RWPE2 (cell line): ENCODE measurements around the gene TEX261.

Source experiments
- ATAC-seq: fragments of 200-7000 bp; cut with Tn5 transposase; 3 replicates; pipeline ENCODE4 v1.9.1; 2021; ENCODE audit warnings: low read depth
- DNase-seq: peaks from one replicate; pipeline ENCODE4 v3.0.0-alpha.2; 2020; ENCODE audit warnings: low spot score
- H3K27ac ChIP-seq: fragments of 450-650 bp; 2 replicates; pipeline ENCODE4 v1.5.1; 2017; ENCODE audit warnings: mild to moderate bottlenecking; ENCODE audit not compliant: poor library complexity, severe bottlenecking
- H3K27me3 ChIP-seq: fragments of 250-450 bp; sonication (Bioruptor Pico); 2 replicates; pipeline ENCODE4 v1.5.1; 2021; ENCODE audit warnings: mild to moderate bottlenecking, moderate library complexity; ENCODE audit not compliant: insufficient read depth, poor library complexity, severe bottlenecking
- H3K36me3 ChIP-seq: fragments of 250-450 bp; sonication (Bioruptor Pico); 2 replicates; pipeline ENCODE4 v1.5.1; 2020; ENCODE audit warnings: low read depth, mild to moderate bottlenecking, moderate library complexity
- H3K4me1 ChIP-seq: fragments of 250-450 bp; sonication (Bioruptor Pico); 2 replicates; pipeline ENCODE4 v1.5.1; 2021; ENCODE audit warnings: mild to moderate bottlenecking, moderate library complexity; ENCODE audit not compliant: insufficient read depth, poor library complexity, severe bottlenecking
- H3K4me3 ChIP-seq: fragments of 250-450 bp; sonication (Bioruptor Pico); 2 replicates; pipeline ENCODE4 v1.5.1; 2021; ENCODE audit warnings: mild to moderate bottlenecking, moderate library complexity; ENCODE audit not compliant: severe bottlenecking
- H3K9me3 ChIP-seq: fragments of 250-450 bp; sonication (Bioruptor Pico); 2 replicates; pipeline ENCODE4 v1.5.1; 2021; ENCODE audit warnings: mild to moderate bottlenecking, moderate library complexity; ENCODE audit not compliant: severe bottlenecking
- CTCF ChIP-seq: fragments of 450-650 bp; IDR thresholded peaks from one replicate; pipeline ENCODE4 v1.5.1; 2017; ENCODE audit warnings: mild to moderate bottlenecking, moderate library complexity; ENCODE audit not compliant: poor library complexity, severe bottlenecking

The TEX261 gene

DNA sequence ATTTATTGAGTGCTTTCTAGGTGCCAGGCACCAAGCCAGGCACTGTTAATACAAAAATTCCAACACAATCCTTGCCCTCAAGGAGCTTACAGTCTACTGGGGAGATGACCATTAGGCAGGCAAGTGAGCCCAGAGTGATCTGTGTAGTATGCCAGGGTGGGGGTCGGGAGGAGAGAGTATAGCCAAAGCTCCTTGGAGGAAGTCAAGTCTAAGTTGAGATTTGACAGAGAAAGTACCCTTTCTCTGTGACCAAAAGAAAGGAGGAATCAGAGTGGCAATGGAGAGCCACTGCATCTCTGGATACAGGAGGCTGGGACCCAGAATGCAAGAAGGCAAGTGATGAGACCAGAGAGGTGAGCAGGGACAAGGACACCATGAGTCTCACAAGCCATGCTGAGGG lies 8.7 kb downstream of the TEX261 start:
- Histone ChIP-seq H3K27ac (no peak overlapping the region), H3K27me3 (no peaks in the 10 kb centered on the region), H3K36me3 (peaks cover 36% of the 10 kb centered on the region), H3K4me1 (no peaks in the 10 kb centered on the region), H3K9me3 (no peaks in the 10 kb centered on the region), H3K4me3 (no peak overlapping the region)
- no peak for ATAC-seq
- TF ChIP-seq CTCF, result no peak
- no peak for DNase-seq

GRCh38 chr2:70985283-70985688 lies 9.4 kb downstream of the TEX261 start:
- no peak for ATAC-seq
- H3K36me3 ChIP-seq, result peaks cover 30% of the 10 kb centered on the region

DNA sequence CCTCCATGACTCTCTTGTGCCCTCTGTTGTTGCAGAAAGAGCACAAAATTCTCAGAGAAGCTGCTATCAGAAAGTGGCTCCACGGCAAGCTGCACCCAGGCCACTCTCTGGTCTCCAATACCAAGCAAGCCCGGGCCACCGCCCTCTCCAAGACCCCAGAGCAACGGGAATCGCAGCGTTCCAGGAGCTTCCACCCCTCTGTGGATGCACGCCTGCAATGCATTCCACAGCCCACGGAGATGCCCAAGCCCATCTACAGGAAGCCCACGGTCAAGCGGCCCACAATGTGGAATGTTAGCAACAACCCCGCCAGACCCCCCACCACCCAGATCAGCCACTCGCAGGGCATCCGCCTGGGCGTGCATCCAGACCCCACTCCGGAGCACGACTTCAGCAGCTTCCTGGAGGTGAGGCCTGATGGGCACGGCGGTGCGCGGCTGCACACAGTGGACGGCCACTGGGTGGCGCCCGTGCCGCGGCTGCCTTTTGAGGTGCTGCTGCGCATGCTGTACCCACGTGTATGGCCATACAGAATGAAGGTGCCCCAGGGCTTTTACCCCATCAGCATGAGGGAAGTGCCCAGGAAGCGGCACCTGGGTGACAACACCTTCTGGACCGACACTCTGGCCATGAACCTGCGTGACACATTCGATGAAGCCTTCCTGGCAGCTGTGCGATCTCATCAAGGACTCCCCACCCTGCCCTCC lies 9.9 kb downstream of the TEX261 start:
- Histone ChIP-seq H3K36me3 (peaks cover 24% of the 10 kb centered on the region), H3K27me3 (no peaks in the 10 kb centered on the region), H3K4me1 (no peaks in the 10 kb centered on the region), H3K27ac (no peak overlapping the region), H3K9me3 (no peaks in the 10 kb centered on the region), H3K4me3 (no peak overlapping the region)
- no peak for DNase-seq
- ATAC-seq, result peak; percentile 67; the same call in 1 of the 3 replicates
- TF ChIP-seq CTCF, result peak; percentile 62

More at GRCh38 chr2:70985283-70985688, 9.4 kb downstream of the TEX261 start:
- no peak for DNase-seq
- no peak for TF ChIP-seq CTCF
- Histone ChIP-seq H3K27me3 (no peaks in the 10 kb centered on the region), H3K27ac (no peak overlapping the region), H3K4me1 (no peaks in the 10 kb centered on the region), H3K9me3 (no peaks in the 10 kb centered on the region), H3K4me3 (no peak overlapping the region)

GRCh38 chr2:70984228-70984575 lies 10.5 kb downstream of the TEX261 start:
- no peak for TF ChIP-seq CTCF
- Histone ChIP-seq H3K27me3 (no peaks in the 10 kb centered on the region), H3K27ac (no peak overlapping the region), H3K9me3 (no peaks in the 10 kb centered on the region), H3K4me1 (no peaks in the 10 kb centered on the region), H3K4me3 (no peak overlapping the region), H3K36me3 (peaks cover 19% of the 10 kb centered on the region)
- DNase-seq, result no peak
- no peak for ATAC-seq

DNA sequence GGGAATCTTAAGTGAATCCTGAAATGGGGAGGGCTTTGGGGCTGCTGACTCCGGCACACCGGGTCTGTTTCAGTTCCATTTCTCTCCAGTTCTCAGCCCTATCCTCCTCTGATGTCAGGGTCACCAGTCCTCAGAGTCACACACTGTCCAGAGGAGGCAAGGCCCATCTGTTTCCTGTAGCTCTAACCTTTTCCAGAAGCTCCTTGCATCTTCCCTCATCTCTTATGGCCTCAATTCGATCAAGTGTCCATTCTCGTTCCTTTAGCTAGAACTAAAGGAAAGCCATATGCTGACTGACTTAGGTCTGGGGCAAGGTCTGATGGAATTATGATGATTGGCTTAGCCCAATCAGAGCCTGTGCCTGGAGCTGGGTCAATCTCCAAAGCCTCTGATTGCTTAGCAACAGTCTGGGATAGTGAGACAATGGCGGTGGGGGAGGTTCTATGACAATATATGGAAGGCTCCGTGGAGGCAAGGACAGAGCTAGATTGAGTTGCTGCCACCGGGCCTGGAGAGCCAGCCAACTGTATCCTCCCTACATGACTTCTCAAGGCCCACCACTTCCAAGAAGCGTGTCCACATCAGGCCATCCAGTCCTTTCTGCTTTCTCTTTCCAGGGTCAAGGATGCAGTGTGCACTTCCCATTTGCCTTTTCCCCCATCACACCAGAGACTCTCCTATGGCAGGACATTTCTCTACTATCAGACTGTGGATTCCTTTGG lies 11.0 kb downstream of the TEX261 start:
- H3K4me1 ChIP-seq, result no peaks in the 10 kb centered on the region
- no peak for ATAC-seq
- no peaks in the 10 kb centered on the region for H3K27me3 ChIP-seq
- no peak overlapping the region for H3K4me3 ChIP-seq
- no peaks in the 10 kb centered on the region for H3K9me3 ChIP-seq
- peaks cover 18% of the 10 kb centered on the region for H3K36me3 ChIP-seq
- H3K27ac ChIP-seq, result no peak overlapping the region
- no peak for DNase-seq
- no peak for TF ChIP-seq CTCF
